NB4 (cell line): ENCODE data around the gene XIRP1.

Experiments used
- CTCF ChIP-seq: IDR thresholded peaks from one replicate; pipeline ENCODE4 v1.5.1; 2012; ENCODE audit warnings: low read depth, low read length
- POLR2A ChIP-seq: IDR thresholded peaks from 2 replicates; pipeline ENCODE4 v1.6.1; 2011; ENCODE audit warnings: mild to moderate bottlenecking; ENCODE audit not compliant: insufficient read length; ENCODE audit errors: extremely low read depth

GRCh38 chr3:39191773-39192172 is 622 bp downstream of the XIRP1 start:
- TF ChIP-seq CTCF = no peak
- no peak for TF ChIP-seq POLR2A
